Ovary (tissue), 9 donors: ENCODE results near the gene AKAP4. TPM values are rescaled to one million over a fixed set of nuclear protein-coding genes. Genes with fewer than 3 reads are reported as not detected.

Source experiments
- DNase-seq, 5 donors: peaks; one replicate each; pipeline ENCODE4 v3.0.0-alpha.2; 2019 to 2020
- H3K27ac ChIP-seq, 2 donors: fragments of 200-600 bp; one replicate each; pipeline versions ENCODE4 v1.5.1 to v1.8.0; 2019 to 2022
- H3K27me3 ChIP-seq: fragments of 200-600 bp; one replicate; pipeline ENCODE4 v1.8.0; 2022
- H3K36me3 ChIP-seq: fragments of 200-600 bp; sonication (generic); one replicate; pipeline ENCODE4 v1.5.1; 2019
- H3K4me1 ChIP-seq: one replicate; pipeline ENCODE4 v1.8.1; 2013; ENCODE audit warnings: mild to moderate bottlenecking, moderate library complexity; ENCODE audit not compliant: insufficient read depth
- H3K4me3 ChIP-seq: fragments of 200-600 bp; sonication (generic); one replicate; pipeline ENCODE4 v1.5.1; 2017
- H3K9me3 ChIP-seq, 2 donors: fragments of 200-600 bp in 1 of 2; sonication (generic) in 1 of 2; one replicate each; pipeline versions ENCODE4 v1.5.1 to v1.8.1; 2013 to 2019; ENCODE audit warnings: mild to moderate bottlenecking in 1 of 2, moderate library complexity in 1 of 2
- CTCF ChIP-seq, 3 donors: fragments of 450-650 bp in 2 of 3; fragments of 200-600 bp in 1 of 3; IDR thresholded peaks; one replicate each; pipeline versions ENCODE4 v1.5.1 to v1.8.0; 2016 to 2022; ENCODE audit warnings: antibody characterized with exemption in 3 of 3, mild to moderate bottlenecking in 1 of 3
- EP300 ChIP-seq: sonication (generic); formaldehyde crosslinking; IDR thresholded peaks from one replicate; pipeline ENCODE4 v1.6.1; 2017; ENCODE audit warnings: antibody characterized with exemption
- POLR2A ChIP-seq: fragments of 450-650 bp; IDR thresholded peaks from one replicate; pipeline ENCODE4 v1.6.1; 2017; ENCODE audit warnings: antibody characterized with exemption, mild to moderate bottlenecking, moderate library complexity
- WGBS, 3 donors: extraction: QIAGEN DNeasy Blood & Tissue Kit in 1 of 3; methylation state at CpG; one replicate each; pipeline versions ENCODE4 v1.1.5 to v1.1.7; 2013 to 2017; 5-methylcytosine and 5-hydroxymethylcytosine counted together
- intact Hi-C, 4 donors: fragments of 100-400 bp; cut with DNase I; formaldehyde crosslinking; loops; one replicate each; pipeline versions ENCODE4 v1.11.0 to v1.15.1; 2022 to 2023
- polyA plus RNA-seq, 2 donors: library from polyadenylated mRNA; stranded (reverse); fragments of 200-250 nt in 1 of 2; fragments of 350-450 nt in 1 of 2; fragmentation: Illumina TruSeq in 1 of 2; extraction: RNeasy Lipid Tissue Mini Kit (QIAGEN cat#74804) in 1 of 2; gene quantifications; one replicate each; pipeline ENCODE4 v1.2.3, GENCODE V29; 2013 to 2014
- small RNA-seq: library from RNA; depleted of rRNA; stranded (forward); fragments of <200 nt; gene quantifications from one replicate; pipeline ENCODE3, GENCODE V24; 2016
- total RNA-seq, 7 donors: library from RNA; depleted of rRNA in 2 of 7; stranded (reverse); fragments of >200 nt in 2 of 7; fragmentation: NEBNext Ultra II Directional in 3 of 7; extraction: Animal tissue kit (Norgen Biotek cat#: 25700) in 3 of 7; gene quantifications; one replicate each; pipeline versions ENCODE4 v1.1.0 to v1.2.4, GENCODE V29; 2016 to 2023
- donor health status: DM: no; HTN: no; CAD: no; lungs with moderate emphysema.
- donor health status: DM: no; HTN: no; CAD: no.
- donor health status: Bipolar disorder and iron deficiency.
- donor health status: DM: yes; HTN: yes; CAD: no.
- donor health status: DM: no; HTN: no; CAD: no.
- donor health status: DM: yes; HTN: yes; CAD: no.

Gene AKAP4
- total and polyA plus RNA-seq, 9 donors = not detected

- intact Hi-C loops = no loop called here
- Histone ChIP-seq H3K4me1 (no peaks in the 10 kb centered on the region), H3K27me3 (no peaks in the 10 kb centered on the region), H3K36me3 (no peaks in the 10 kb centered on the region), H3K4me3 (no peak overlapping the region), H3K9me3 (no peaks in the 10 kb centered on the region), H3K27ac (no peak overlapping the region)
- no peak for TF ChIP-seq POLR2A
- no peak for TF ChIP-seq CTCF (IDR thresholded peaks at IDR 0.05)
- no peak for TF ChIP-seq EP300
- 32 to 43% (median 33%) methylated on average over 4 of the region's 4 CpGs for WGBS, 3 donors
- peak in 1 of 5 donors; percentile 31 for DNase-seq
Observed at GRCh38 chrX:50157545-50158135, 43.2 kb downstream of the AKAP4 start.

- Histone ChIP-seq H3K36me3 (no peaks in the 10 kb centered on the region), H3K4me1 (no peaks in the 10 kb centered on the region), H3K27ac (no peak overlapping the region), H3K9me3 (no peaks in the 10 kb centered on the region), H3K4me3 (no peak overlapping the region), H3K27me3 (no peaks in the 10 kb centered on the region)
- WGBS, 3 donors = 70 to 89% (median 74%) methylated on average over 1 of the region's 1 CpG
- intact Hi-C loops = no loop called here
- no peak for TF ChIP-seq POLR2A
- no peak for TF ChIP-seq EP300
- no peak for TF ChIP-seq CTCF (IDR thresholded peaks at IDR 0.05)
- no peak for DNase-seq
Observed at GRCh38 chrX:50154429-50154828, 46.4 kb downstream of the AKAP4 start.

GRCh38 chrX:50152456-50152855 is 48.4 kb downstream of the AKAP4 start:
- no peaks in the 10 kb centered on the region for H3K9me3 ChIP-seq

GRCh38 chrX:50147972-50148371 is 52.8 kb downstream of the AKAP4 start:
- Histone ChIP-seq H3K36me3 (no peaks in the 10 kb centered on the region), H3K4me3 (no peak overlapping the region), H3K27me3 (no peaks in the 10 kb centered on the region), H3K9me3 (no peaks in the 10 kb centered on the region), H3K27ac (no peak overlapping the region), H3K4me1 (no peaks in the 10 kb centered on the region)
- TF ChIP-seq POLR2A = no peak
- TF ChIP-seq CTCF (IDR thresholded peaks at IDR 0.05) = no peak
- no peak for TF ChIP-seq EP300
- intact Hi-C loops = no loop called here
- 61 to 68% (median 62%) methylated on average over 7 of the region's 7 CpGs for WGBS, 3 donors
- no peak for DNase-seq

More at GRCh38 chrX:50152456-50152855, 48.4 kb downstream of the AKAP4 start:
- Histone ChIP-seq H3K27me3 (no peaks in the 10 kb centered on the region), H3K27ac (no peak overlapping the region), H3K36me3 (no peaks in the 10 kb centered on the region), H3K4me3 (no peak overlapping the region), H3K4me1 (no peaks in the 10 kb centered on the region)
- intact Hi-C loops = no loop called here
- WGBS, 3 donors = 76 to 85% (median 84%) methylated on average over 2 of the region's 2 CpGs
- DNase-seq = no peak
- no peak for TF ChIP-seq POLR2A
- TF ChIP-seq CTCF (IDR thresholded peaks at IDR 0.05) = no peak
- no peak for TF ChIP-seq EP300

Small RNAs within 50 kb of the gene (small RNA-seq; reads per million reads assigned to genes)
- not detected for gene PYY3
- gene RF00019 = not detected

Other genes with a start within 250 kb of the AKAP4 start
- gene CCNB3, start 3.8 kb upstream of the AKAP4 start, total RNA-seq = under 1 TPM in 6 of 7 donors, not detected in 1; 0.17 to 0.51 (median 0.27) TPM
- 1 to 10 TPM in 1 of 2 donors, under 1 TPM in 1; 0.10 to 1.5 TPM for gene CCNB3, start 3.8 kb upstream of the AKAP4 start, polyA plus RNA-seq